BLaER1 treated with 17β-estradiol and CSF1 and Interleukin-3, amounts not matched to agents 10 nM and 100 nM (cell line): ENCODE results near the gene SBNO2.
A peak's percentile ranks its signal among the peaks of the same experiment; 100 is the strongest.

Experiments
- H3K27ac ChIP-seq, 11 experiments: shearing (Covaris generic); formaldehyde crosslinking; 2 replicates each; pipeline ENCODE4 v1.8.1; 2022
- H3K27me3 ChIP-seq, 11 experiments: shearing (Covaris generic); formaldehyde crosslinking; 2 replicates each; pipeline ENCODE4 v1.8.1; 2022
- H3K36me3 ChIP-seq, 11 experiments: shearing (Covaris generic); formaldehyde crosslinking; 2 replicates each; pipeline ENCODE4 v1.8.1; 2022
- H3K4me1 ChIP-seq, 10 experiments: shearing (Covaris generic); formaldehyde crosslinking; 2 replicates each; pipeline ENCODE4 v1.8.1; 2022
- H3K4me2 ChIP-seq, 11 experiments: shearing (Covaris generic); formaldehyde crosslinking; 2 replicates each; pipeline ENCODE4 v1.8.1; 2022
- H3K4me3 ChIP-seq, 10 experiments: shearing (Covaris generic); formaldehyde crosslinking; 2 replicates each; pipeline ENCODE4 v1.8.1; 2022
- H3K9ac ChIP-seq, 11 experiments: shearing (Covaris generic); formaldehyde crosslinking; 2 replicates each; pipeline ENCODE4 v1.8.1; 2022
- H3K9me3 ChIP-seq, 11 experiments: shearing (Covaris generic); formaldehyde crosslinking; replicated peaks in 1 of 11; 2 replicates each; pipeline ENCODE4 v1.8.1; 2022
- H4K20me1 ChIP-seq, 11 experiments: shearing (Covaris generic); formaldehyde crosslinking; 2 replicates each; pipeline ENCODE4 v1.8.1; 2022
- Cebpa-rat ChIP-seq, 11 experiments: shearing (Covaris generic); IDR thresholded peaks; 2 replicates each; pipeline ENCODE4 v1.8.1; 2022

Gene SBNO2

GRCh38 chr19:1219786-1220476 lies 45.9 kb upstream of the SBNO2 start:
- Histone ChIP-seq H3K27ac (no peak overlapping the region), H4K20me1 (peaks cover 93 to 100% (median 97%) of the 10 kb centered on the region in 11 experiments), H3K4me1 (peaks cover 18 to 69% (median 40%) of the 10 kb centered on the region in 10 experiments), H3K9ac (peak overlapping the region in 2 of 11 experiments; percentile 29 to 34; a peak in 2 of 22 replicates), H3K27me3 (no peaks in the 10 kb centered on the region), H3K36me3 (peaks cover 60 to 94% (median 79%) of the 10 kb centered on the region in 11 experiments), H3K9me3 (no peaks in the 10 kb centered on the region), H3K4me2 (no peak overlapping the region), H3K4me3 (no peak overlapping the region)
- no peak for TF ChIP-seq Cebpa-rat (IDR thresholded peaks at IDR 0.05)

DNA sequence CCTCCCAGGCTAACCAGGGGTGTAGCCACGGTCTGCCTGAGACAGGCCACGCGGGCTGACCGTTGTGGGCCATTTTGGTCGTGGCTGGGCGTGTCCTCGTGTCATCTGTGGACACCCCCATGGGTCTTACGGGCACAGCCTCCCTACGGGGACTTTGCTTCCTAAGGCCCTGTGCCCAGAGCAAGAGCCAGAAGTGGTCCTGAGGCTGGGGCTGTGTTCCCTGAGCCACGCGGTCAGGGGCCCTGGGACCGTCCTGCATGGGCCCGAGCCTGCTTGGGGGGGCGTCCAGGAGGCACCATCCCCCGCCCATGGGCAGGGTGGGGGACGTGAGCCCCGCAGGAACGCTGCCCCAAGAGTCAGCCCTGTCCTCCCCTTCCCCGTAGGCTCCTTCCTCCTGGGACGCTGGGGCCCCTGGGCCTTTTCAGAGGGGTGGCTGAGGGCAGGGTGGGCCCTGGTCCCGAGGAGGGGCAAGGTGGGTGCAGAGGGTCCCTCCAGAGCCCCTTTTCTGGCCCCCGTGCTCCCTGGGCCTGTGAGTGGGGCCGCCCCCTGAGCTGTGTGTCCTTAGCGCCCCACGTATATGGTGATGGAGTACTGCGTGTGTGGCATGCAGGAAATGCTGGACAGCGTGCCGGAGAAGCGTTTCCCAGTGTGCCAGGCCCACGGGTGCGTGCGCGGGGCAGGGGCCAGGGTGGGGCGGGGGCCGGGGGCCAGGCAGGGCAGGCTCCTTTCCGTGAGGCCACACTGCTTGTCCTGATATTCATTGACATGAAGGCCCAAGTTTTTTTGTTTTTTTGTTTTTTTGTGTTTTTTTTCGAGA lies 44.9 kb upstream of the SBNO2 start:
- Histone ChIP-seq H3K9ac (peak overlapping the region in 10 of 11 experiments; percentile 3 to 48 (median 33); a peak in 12 of 22 replicates), H3K27ac (peak overlapping the region in 5 of 11 experiments; percentile 16 to 34 (median 23); a peak in 8 of 22 replicates), H3K9me3 (no peaks in the 10 kb centered on the region), H3K4me2 (no peak overlapping the region), H4K20me1 (peaks cover 93 to 100% (median 97%) of the 10 kb centered on the region in 11 experiments), H3K4me1 (peaks cover 28 to 70% (median 47%) of the 10 kb centered on the region in 10 experiments), H3K36me3 (peaks cover 50 to 89% (median 69%) of the 10 kb centered on the region in 11 experiments), H3K4me3 (no peak overlapping the region), H3K27me3 (no peaks in the 10 kb centered on the region)
- no peak for TF ChIP-seq Cebpa-rat (IDR thresholded peaks at IDR 0.05)

GRCh38 chr19:1217366-1217765 lies 43.3 kb upstream of the SBNO2 start:
- peaks cover 36 to 77% (median 59%) of the 10 kb centered on the region in 11 experiments for H3K36me3 ChIP-seq
- H3K9ac ChIP-seq, result peak overlapping the region in 8 of 11 experiments; percentile 5 to 79 (median 34); a peak in 7 of 22 replicates
- H3K4me1 ChIP-seq, result peaks cover 37 to 77% (median 57%) of the 10 kb centered on the region in 10 experiments
- H3K9me3 ChIP-seq, result no peaks in the 10 kb centered on the region
- peaks cover 77 to 100% (median 91%) of the 10 kb centered on the region in 11 experiments for H4K20me1 ChIP-seq
- peak overlapping the region in 2 of 11 experiments; percentile 13 to 26; a peak in 1 of 22 replicates for H3K27ac ChIP-seq
- no peak overlapping the region for H3K4me3 ChIP-seq
- H3K4me2 ChIP-seq, result peak overlapping the region in 3 of 11 experiments; percentile 10 to 87 (median 48); a peak in 1 of 22 replicates
- no peaks in the 10 kb centered on the region for H3K27me3 ChIP-seq
- no peak for TF ChIP-seq Cebpa-rat (IDR thresholded peaks at IDR 0.05)

DNA sequence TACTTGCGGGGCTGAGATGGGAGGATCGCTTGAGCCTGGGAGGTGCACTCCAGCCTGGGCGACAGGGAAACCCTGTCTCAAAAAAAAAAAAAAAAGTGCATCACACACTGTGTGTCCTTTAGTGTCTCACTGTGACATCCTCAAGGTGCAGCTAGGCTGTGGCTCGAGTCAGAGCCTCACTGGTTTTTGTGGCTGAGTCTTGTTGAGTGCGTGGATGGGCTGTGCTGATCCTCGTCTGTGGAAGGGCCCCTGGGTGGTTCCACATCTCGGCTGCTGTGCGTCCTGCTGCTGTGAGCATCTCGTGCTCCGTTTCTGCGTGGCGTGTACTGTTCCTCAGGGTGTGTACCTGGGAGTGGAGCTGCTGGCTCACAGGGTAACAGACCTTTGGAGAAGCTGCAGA lies 42.7 kb upstream of the SBNO2 start:
- Histone ChIP-seq H4K20me1 (peaks cover 77 to 100% (median 91%) of the 10 kb centered on the region in 11 experiments), H3K36me3 (peaks cover 36 to 77% (median 59%) of the 10 kb centered on the region in 11 experiments), H3K4me2 (peak overlapping the region in 2 of 11 experiments; percentile 48 to 87; a peak in 3 of 22 replicates), H3K27me3 (no peaks in the 10 kb centered on the region), H3K9ac (peak overlapping the region in 9 of 11 experiments; percentile 11 to 79 (median 28); a peak in 7 of 22 replicates), H3K4me3 (no peak overlapping the region), H3K9me3 (no peaks in the 10 kb centered on the region), H3K27ac (0 out of 22 replicates have a peak overlapping the region, but pooled peaks of 1 of the 11 experiments have one; percentile 26), H3K4me1 (peaks cover 39 to 77% (median 59%) of the 10 kb centered on the region in 10 experiments)
- TF ChIP-seq Cebpa-rat (IDR thresholded peaks at IDR 0.05), result no peak

DNA sequence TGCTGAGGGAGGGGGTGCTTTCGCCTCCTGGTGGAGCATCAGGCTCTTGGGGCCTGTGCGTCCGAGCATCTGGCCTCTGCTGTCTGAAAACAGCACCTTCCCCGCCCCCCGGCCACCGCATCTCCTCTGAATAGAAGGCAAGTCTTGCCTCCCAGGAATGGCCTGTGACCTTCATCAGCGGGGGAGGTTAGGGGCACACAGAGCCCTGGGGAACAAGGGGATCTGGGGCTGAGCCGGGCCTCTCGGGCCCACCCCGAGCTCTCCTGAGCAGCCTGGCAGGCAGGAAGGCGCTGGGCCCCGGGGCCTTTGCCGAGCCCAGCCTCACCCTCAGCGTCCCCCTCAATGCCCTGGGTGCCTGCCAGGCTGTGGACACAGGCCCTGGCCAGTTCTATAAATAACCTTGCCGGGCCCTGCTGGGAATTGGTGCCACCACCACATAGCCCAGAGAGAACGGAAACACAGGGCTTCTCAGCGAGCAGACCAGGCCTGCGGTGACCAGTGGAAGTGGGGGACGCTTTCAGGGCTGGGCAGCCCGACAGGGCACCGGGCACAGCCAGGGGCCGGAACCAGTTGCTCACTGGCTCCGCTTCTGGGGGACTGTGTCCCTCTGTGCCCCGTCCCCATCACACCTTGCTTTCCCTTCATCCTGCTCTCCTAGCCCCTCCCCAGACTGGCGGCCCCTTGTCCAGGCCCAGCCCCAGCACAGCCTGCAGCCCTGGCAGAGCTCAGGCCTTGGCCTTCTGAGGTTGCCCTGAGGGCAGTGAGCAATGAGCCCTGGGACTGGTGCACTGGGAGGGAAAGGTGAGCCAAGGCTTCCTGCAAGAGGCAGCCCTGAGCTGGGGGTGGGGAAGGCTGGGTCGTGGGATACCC lies 41.0 kb upstream of the SBNO2 start:
- Histone ChIP-seq H3K4me3 (peak overlapping the region in 1 of 10 experiments; percentile 56; a peak in 1 of 20 replicates), H3K36me3 (peaks cover 25 to 77% (median 58%) of the 10 kb centered on the region in 11 experiments), H3K9ac (peak overlapping the region; percentile 68 to 85 (median 78); a peak in 21 of 22 replicates), H3K4me1 (peaks cover 54 to 90% (median 74%) of the 10 kb centered on the region in 10 experiments), H3K4me2 (peak overlapping the region in 10 of 11 experiments; percentile 84 to 100 (median 94); a peak in 19 of 22 replicates), H3K9me3 (no peaks in the 10 kb centered on the region), H3K27me3 (no peaks in the 10 kb centered on the region), H4K20me1 (peaks cover 71 to 100% (median 91%) of the 10 kb centered on the region in 11 experiments), H3K27ac (peak overlapping the region; percentile 63 to 88 (median 82); a peak in 20 of 22 replicates)
- no peak for TF ChIP-seq Cebpa-rat (IDR thresholded peaks at IDR 0.05)

GRCh38 chr19:1214299-1214861 lies 40.3 kb upstream of the SBNO2 start:
- H3K27me3 ChIP-seq, result no peaks in the 10 kb centered on the region
- H3K36me3 ChIP-seq, result peaks cover 26 to 77% (median 59%) of the 10 kb centered on the region in 11 experiments
- H3K4me3 ChIP-seq, result peak overlapping the region in 2 of 10 experiments; percentile 23 to 56; a peak in 4 of 20 replicates
- peaks cover 61 to 97% (median 81%) of the 10 kb centered on the region in 10 experiments for H3K4me1 ChIP-seq
- peak overlapping the region; percentile 63 to 88 (median 82) for H3K27ac ChIP-seq
- peak overlapping the region; percentile 68 to 85 (median 78) for H3K9ac ChIP-seq
- H4K20me1 ChIP-seq, result peaks cover 73 to 100% (median 93%) of the 10 kb centered on the region in 11 experiments
- no peak for TF ChIP-seq Cebpa-rat (IDR thresholded peaks at IDR 0.05)
- H3K9me3 ChIP-seq, result no peaks in the 10 kb centered on the region
- peak overlapping the region; percentile 84 to 100 (median 92) for H3K4me2 ChIP-seq

- H3K4me2 ChIP-seq, result peak overlapping the region; percentile 84 to 100 (median 92)
- peaks cover 76 to 100% (median 95%) of the 10 kb centered on the region in 11 experiments for H4K20me1 ChIP-seq
- no peaks in the 10 kb centered on the region for H3K27me3 ChIP-seq
- TF ChIP-seq Cebpa-rat (IDR thresholded peaks at IDR 0.05), result no peak
- peaks cover 69 to 100% (median 87%) of the 10 kb centered on the region in 10 experiments for H3K4me1 ChIP-seq
- no peaks in the 10 kb centered on the region for H3K9me3 ChIP-seq
- H3K27ac ChIP-seq, result peak overlapping the region; percentile 63 to 88 (median 82); a peak in 21 of 22 replicates
- H3K36me3 ChIP-seq, result peaks cover 26 to 82% (median 57%) of the 10 kb centered on the region in 11 experiments
- peak overlapping the region in 9 of 10 experiments; percentile 12 to 59 (median 42); a peak in 16 of 20 replicates for H3K4me3 ChIP-seq
- H3K9ac ChIP-seq, result peak overlapping the region; percentile 68 to 85 (median 78)
Measured at GRCh38 chr19:1213391-1214286, 39.6 kb upstream of the SBNO2 start.
